Measurements from ENCODE around the gene MLLT3. TPM values are rescaled to one million over a fixed set of nuclear protein-coding genes. Genes with fewer than 3 reads are reported as not detected.

The MLLT3 gene
- total RNA-seq, 4 donors from 2014 or later: 9.4 to 38.2 (median 30.2) TPM

DNA sequence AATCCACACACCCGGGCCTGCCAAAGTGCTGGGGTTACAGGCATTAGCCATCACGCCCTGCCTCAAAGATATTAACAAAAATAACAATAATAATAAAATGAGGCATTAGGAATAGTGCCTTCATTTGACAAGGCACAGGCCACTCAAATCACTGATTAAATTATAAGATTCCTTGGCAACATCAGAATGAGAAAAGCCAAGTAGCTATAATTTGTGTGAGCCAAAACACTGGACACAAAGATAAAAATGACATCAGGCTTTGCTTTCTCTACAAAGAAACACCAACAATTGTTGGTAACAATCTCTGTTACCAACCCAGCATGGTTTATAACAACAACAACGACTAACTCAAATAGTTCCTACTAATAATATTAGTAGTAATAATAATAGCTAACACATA, 73.2 kb downstream of the MLLT3 start:
- intact Hi-C loops (cut with DNase I; ENCODE audit: low total_unique reads): no loop called here
- no peak for DNase-seq

GRCh38 chr9:20545023-20545622, 77.2 kb downstream of the MLLT3 start:
- Histone ChIP-seq H3K27ac (no peak overlapping the region), H3K36me3 (no peaks in the 10 kb centered on the region), H3K4me3 (no peak overlapping the region), H3K27me3 (no peaks in the 10 kb centered on the region), H3K4me1 (peaks cover 0 to 7% (median 0%) of the 10 kb centered on the region in 4 donors), H3K9me3 (peaks cover 3 to 7% of the 10 kb centered on the region in 2 donors)
- in situ Hi-C loops (cut with MboI; ENCODE audit: low pct_ligation_motif_present in 1 of 4, low pct_unique_long_range_greater_than_20kb in 1 of 4, low sequenced_read_pairs in 3 of 4): no loop called here
- TF ChIP-seq, protein P1, sequence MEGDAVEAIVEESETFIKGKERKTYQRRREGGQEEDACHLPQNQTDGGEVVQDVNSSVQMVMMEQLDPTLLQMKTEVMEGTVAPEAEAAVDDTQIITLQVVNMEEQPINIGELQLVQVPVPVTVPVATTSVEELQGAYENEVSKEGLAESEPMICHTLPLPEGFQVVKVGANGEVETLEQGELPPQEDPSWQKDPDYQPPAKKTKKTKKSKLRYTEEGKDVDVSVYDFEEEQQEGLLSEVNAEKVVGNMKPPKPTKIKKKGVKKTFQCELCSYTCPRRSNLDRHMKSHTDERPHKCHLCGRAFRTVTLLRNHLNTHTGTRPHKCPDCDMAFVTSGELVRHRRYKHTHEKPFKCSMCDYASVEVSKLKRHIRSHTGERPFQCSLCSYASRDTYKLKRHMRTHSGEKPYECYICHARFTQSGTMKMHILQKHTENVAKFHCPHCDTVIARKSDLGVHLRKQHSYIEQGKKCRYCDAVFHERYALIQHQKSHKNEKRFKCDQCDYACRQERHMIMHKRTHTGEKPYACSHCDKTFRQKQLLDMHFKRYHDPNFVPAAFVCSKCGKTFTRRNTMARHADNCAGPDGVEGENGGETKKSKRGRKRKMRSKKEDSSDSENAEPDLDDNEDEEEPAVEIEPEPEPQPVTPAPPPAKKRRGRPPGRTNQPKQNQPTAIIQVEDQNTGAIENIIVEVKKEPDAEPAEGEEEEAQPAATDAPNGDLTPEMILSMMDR (IDR thresholded peaks at IDR 0.05): no peak
- TF ChIP-seq POLR2AphosphoS5 (IDR thresholded peaks at IDR 0.05) (no peak), EP300 (IDR thresholded peaks at IDR 0.05; ENCODE audit: low read depth) (no peak), POLR2A (IDR thresholded peaks at IDR 0.05) (no peak)
- WGBS, 2 donors (ENCODE audit: low coverage in 1 of 2): 92 to 97% methylated on average over 3 of the region's 3 CpGs
- intact Hi-C loops (cut with DNase I; ENCODE audit: low total_unique reads): no loop called here
- no peak for DNase-seq

More for the DNA sequence above, 73.2 kb downstream of the MLLT3 start:
- in situ Hi-C loops (cut with MboI; ENCODE audit: low pct_ligation_motif_present in 1 of 4, low pct_unique_long_range_greater_than_20kb in 1 of 4, low sequenced_read_pairs in 3 of 4): no loop called here
- TF ChIP-seq POLR2A (IDR thresholded peaks at IDR 0.05): no peak
- no peak for TF ChIP-seq EP300 (IDR thresholded peaks at IDR 0.05; ENCODE audit: low read depth)
- TF ChIP-seq, protein P1 (IDR thresholded peaks at IDR 0.05): no peak
- no peak for TF ChIP-seq POLR2AphosphoS5 (IDR thresholded peaks at IDR 0.05)
- H3K36me3 ChIP-seq: no peaks in the 10 kb centered on the region
- no peak overlapping the region for H3K4me3 ChIP-seq
- no peak overlapping the region for H3K27ac ChIP-seq
- H3K27me3 ChIP-seq: no peaks in the 10 kb centered on the region
- peaks cover 18 to 40% (median 34%) of the 10 kb centered on the region in 4 donors for H3K4me1 ChIP-seq
- H3K9me3 ChIP-seq: no peaks in the 10 kb centered on the region
- WGBS, 2 donors (ENCODE audit: low coverage in 1 of 2): 87 to 94% methylated on average over 3 of the region's 3 CpGs

GRCh38 chr9:20540169-20540863, 82.0 kb downstream of the MLLT3 start:
- Histone ChIP-seq H3K36me3 (no peaks in the 10 kb centered on the region), H3K4me1 (peaks cover 0 to 5% (median 0%) of the 10 kb centered on the region in 4 donors), H3K27me3 (no peaks in the 10 kb centered on the region), H3K9me3 (peaks cover 3 to 14% of the 10 kb centered on the region in 2 donors), H3K4me3 (no peak overlapping the region), H3K27ac (no peak overlapping the region)
- in situ Hi-C loops (cut with MboI; ENCODE audit: low pct_ligation_motif_present in 1 of 4, low pct_unique_long_range_greater_than_20kb in 1 of 4, low sequenced_read_pairs in 3 of 4): no loop called here
- intact Hi-C loops (cut with DNase I; ENCODE audit: low total_unique reads): no loop called here
- no peak for DNase-seq
- 80% methylated on average over 5 of the region's 5 CpGs; no CpG with 5 or more reads in 1 of the 2 donors for WGBS, 2 donors (ENCODE audit: low coverage in 1 of 2)
- TF ChIP-seq EP300 (IDR thresholded peaks at IDR 0.05; ENCODE audit: low read depth): no peak
- no peak for TF ChIP-seq POLR2A (IDR thresholded peaks at IDR 0.05)
- TF ChIP-seq, protein P1 (IDR thresholded peaks at IDR 0.05): no peak

- no peak overlapping the region for H3K4me3 ChIP-seq
- peaks cover 0 to 3% (median 0%) of the 10 kb centered on the region in 4 donors for H3K4me1 ChIP-seq
- peaks cover 3 to 14% of the 10 kb centered on the region in 2 donors for H3K9me3 ChIP-seq
- 74 to 100% methylated on average over 1 of the region's 1 CpG for WGBS, 2 donors (ENCODE audit: low coverage in 1 of 2)
- no peaks in the 10 kb centered on the region for H3K36me3 ChIP-seq
- no peak overlapping the region for H3K27ac ChIP-seq
- intact Hi-C loops (cut with DNase I; ENCODE audit: low total_unique reads) (no loop called here), in situ Hi-C loops (cut with MboI; ENCODE audit: low pct_ligation_motif_present in 1 of 4, low pct_unique_long_range_greater_than_20kb in 1 of 4, low sequenced_read_pairs in 3 of 4) (no loop called here)
- no peaks in the 10 kb centered on the region for H3K27me3 ChIP-seq
- DNase-seq: no peak
- no peak for TF ChIP-seq EP300 (IDR thresholded peaks at IDR 0.05; ENCODE audit: low read depth)
- TF ChIP-seq, protein P1 (IDR thresholded peaks at IDR 0.05): no peak
- TF ChIP-seq POLR2A (IDR thresholded peaks at IDR 0.05): no peak
- no peak for TF ChIP-seq POLR2AphosphoS5 (IDR thresholded peaks at IDR 0.05)
Measured at GRCh38 chr9:20538956-20539355, 83.3 kb downstream of the MLLT3 start.
